ENCODE data around the gene ACTL7A. TPM values are rescaled to one million over a fixed set of nuclear protein-coding genes. Genes with fewer than 3 reads are reported as not detected.
"Not testable (repeated sequence)": the region's sequence is repeated elsewhere in the genome, so short reads cannot be mapped to it uniquely, and the experiment has no call there.

ACTL7A gene
- total RNA-seq, 4 donors from 2014 or later: not detected

- DNase-seq (ENCODE audit: low spot score in 2 of 2): no peak
- WGBS: 92% methylated on average over 3 of the region's 3 CpGs
- Histone ChIP-seq H3K4me1 (peaks cover 6% of the 10 kb centered on the region), H3K4me3 (no peak overlapping the region), H3K36me3 (peaks cover 57% of the 10 kb centered on the region), H3K27ac (no peak overlapping the region), H3K9me3 (no peaks in the 10 kb centered on the region), H3K27me3 (no peaks in the 10 kb centered on the region)
- TF ChIP-seq POLR2AphosphoS5 (IDR thresholded peaks at IDR 0.05): no peak
- TF ChIP-seq, protein P1, sequence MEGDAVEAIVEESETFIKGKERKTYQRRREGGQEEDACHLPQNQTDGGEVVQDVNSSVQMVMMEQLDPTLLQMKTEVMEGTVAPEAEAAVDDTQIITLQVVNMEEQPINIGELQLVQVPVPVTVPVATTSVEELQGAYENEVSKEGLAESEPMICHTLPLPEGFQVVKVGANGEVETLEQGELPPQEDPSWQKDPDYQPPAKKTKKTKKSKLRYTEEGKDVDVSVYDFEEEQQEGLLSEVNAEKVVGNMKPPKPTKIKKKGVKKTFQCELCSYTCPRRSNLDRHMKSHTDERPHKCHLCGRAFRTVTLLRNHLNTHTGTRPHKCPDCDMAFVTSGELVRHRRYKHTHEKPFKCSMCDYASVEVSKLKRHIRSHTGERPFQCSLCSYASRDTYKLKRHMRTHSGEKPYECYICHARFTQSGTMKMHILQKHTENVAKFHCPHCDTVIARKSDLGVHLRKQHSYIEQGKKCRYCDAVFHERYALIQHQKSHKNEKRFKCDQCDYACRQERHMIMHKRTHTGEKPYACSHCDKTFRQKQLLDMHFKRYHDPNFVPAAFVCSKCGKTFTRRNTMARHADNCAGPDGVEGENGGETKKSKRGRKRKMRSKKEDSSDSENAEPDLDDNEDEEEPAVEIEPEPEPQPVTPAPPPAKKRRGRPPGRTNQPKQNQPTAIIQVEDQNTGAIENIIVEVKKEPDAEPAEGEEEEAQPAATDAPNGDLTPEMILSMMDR (IDR thresholded peaks at IDR 0.05): no peak
- TF ChIP-seq EP300 (IDR thresholded peaks at IDR 0.05): no peak
- TF ChIP-seq POLR2A (IDR thresholded peaks at IDR 0.05): no peak
Observed at GRCh38 chr9:108884701-108885100, 22.6 kb downstream of the ACTL7A start.

DNA sequence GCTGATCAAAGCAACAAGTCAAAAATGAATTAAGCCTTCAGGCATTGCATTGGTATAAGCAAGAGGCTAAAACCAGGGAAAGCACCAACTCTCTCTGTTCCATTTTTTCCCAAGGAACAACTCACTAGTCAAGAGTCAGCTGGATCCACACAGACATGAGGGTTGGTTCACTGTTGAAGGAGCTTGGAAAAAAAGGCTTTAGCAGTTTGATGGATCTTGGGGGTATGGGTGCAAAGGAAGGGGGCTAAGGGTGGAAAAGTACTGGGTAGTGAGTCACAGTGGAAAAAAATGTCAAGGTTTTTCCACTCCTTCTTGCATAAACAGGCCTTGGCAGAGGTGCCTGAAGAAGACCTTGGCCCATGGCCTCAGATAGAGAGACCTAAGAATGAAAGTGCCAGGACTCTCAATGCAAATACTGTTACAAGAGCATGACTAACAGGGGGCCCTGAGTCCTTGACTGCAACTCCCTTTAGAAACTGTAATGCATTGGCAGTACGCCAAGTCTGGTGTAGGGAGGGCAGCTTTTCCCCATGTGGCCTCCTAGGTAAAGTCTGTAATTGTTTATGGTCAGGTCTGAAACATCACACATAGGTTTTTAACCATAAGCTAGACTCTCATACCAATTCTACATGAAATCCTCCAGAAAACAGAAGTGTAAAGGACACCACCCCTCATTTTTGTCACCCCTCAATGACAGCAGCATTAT is 23.7 kb downstream of the ACTL7A start:
- Histone ChIP-seq H3K36me3 (peaks cover 54% of the 10 kb centered on the region), H3K27me3 (no peaks in the 10 kb centered on the region), H3K4me3 (no peak overlapping the region), H3K27ac (no peak overlapping the region), H3K4me1 (peaks cover 6% of the 10 kb centered on the region), H3K9me3 (no peaks in the 10 kb centered on the region)
- 33% methylated on average over 1 of the region's 1 CpG for WGBS
- DNase-seq (ENCODE audit: low spot score in 2 of 2): no peak
- TF ChIP-seq POLR2A (IDR thresholded peaks at IDR 0.05) (no peak), EP300 (IDR thresholded peaks at IDR 0.05) (no peak), POLR2AphosphoS5 (IDR thresholded peaks at IDR 0.05) (no peak)
- TF ChIP-seq, protein P1 (IDR thresholded peaks at IDR 0.05): no peak

DNA sequence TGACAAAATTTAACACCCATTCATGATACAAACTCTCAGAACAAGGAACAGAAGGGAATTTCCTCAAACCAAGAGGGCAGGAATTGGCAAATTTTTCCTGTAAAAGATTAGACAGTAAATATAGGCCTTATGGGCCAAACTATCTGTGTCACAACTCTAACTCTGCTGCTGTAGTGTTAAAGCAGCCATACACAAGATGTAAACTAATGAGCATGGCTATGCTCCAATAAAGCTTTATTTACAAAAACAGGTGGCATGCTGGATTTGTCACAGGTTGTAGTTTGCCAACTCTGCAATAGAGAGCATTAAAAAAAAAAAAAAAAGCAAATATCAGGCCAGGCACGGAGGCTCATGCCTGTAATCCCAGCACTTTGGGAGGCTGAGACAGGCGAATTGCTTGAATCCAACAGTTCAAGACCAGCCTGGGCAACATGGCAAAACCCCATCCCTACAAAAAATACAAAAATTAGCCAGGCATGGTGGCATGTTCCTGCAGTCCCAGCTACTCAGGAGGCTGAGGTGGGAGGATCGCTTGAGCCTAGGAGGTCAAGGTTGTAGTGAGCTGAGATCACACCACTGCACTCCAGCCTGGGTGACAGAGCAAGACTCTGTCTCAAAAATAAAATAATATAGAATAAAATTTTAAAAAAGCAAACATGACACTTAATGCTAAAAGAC is 24.7 kb downstream of the ACTL7A start:
- peaks cover 61% of the 10 kb centered on the region for H3K36me3 ChIP-seq
- not testable (repeated sequence) for DNase-seq (ENCODE audit: low spot score in 2 of 2)
- 79% methylated on average over 3 of the region's 3 CpGs for WGBS

DNA sequence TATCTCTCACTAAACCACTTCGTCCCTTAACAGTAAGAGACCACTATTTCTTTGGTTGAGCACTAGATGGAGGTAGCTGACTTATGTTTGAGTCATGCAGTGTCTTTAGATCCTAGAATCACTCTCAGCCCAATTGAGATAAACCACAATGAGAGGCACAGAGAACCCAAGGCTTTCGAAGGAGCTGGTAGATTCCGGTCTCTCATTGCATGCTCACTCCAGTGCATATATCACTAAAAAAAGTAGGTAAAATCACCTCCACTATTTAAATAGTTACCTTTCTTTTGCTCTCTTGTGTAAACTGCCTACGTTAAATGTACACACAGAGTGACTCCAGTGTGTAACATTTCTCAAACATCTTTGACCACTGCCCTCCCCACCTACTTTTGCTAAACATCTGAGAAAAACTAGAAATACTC is 27.6 kb downstream of the ACTL7A start:
- no peaks in the 10 kb centered on the region for H3K27me3 ChIP-seq
- H3K9me3 ChIP-seq: no peaks in the 10 kb centered on the region
- H3K4me3 ChIP-seq: no peak overlapping the region
- TF ChIP-seq POLR2A (IDR thresholded peaks at IDR 0.05) (no peak), EP300 (IDR thresholded peaks at IDR 0.05) (no peak), POLR2AphosphoS5 (IDR thresholded peaks at IDR 0.05) (no peak)
- TF ChIP-seq, protein P1 (IDR thresholded peaks at IDR 0.05): no peak
- 96% methylated on average over 4 of the region's 4 CpGs for WGBS
- DNase-seq (ENCODE audit: low spot score in 2 of 2): no peak
- H3K36me3 ChIP-seq: peaks cover 76% of the 10 kb centered on the region
- H3K4me1 ChIP-seq: peaks cover 6% of the 10 kb centered on the region
- H3K27ac ChIP-seq: no peak overlapping the region

More for the DNA sequence above, 24.7 kb downstream of the ACTL7A start:
- H3K4me3 ChIP-seq, H3K27ac ChIP-seq, H3K4me1 ChIP-seq, H3K9me3 ChIP-seq, H3K27me3 ChIP-seq: not testable (repeated sequence)

DNA sequence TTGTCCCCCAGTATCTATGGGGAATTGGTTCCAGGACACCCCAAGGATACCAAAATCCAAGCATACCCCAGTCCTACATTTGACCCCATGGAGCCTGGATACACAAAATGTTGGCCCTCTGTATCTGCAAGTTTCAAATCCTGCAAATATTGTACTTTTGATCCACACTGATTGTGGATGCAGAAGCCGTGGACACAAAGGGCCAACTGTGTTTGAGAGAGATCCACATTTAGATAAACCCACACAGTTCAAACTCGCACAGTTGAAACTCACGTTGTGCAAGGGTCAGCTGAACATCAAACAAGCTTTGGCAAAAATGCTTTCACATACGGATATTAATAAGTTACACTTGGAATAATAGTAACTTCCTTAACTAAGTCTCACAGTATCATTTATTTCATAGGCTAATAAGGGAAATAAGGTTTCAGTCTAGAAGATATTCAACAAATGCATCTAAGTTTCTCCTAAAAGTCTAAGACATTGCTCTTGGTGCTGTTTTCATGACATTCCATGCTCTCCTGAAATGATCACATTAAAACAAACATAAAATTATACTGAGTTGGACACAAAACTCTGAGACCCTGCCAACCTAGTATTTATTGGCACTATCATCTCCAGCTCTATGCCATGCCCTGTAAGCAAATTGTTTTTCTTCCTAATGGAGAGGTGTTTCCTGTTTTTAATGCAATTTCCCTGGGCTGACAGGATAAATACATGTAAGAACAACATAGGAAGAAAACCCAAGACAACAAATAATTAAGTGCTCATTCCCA is 32.3 kb downstream of the ACTL7A start:
- no peak for DNase-seq (ENCODE audit: low spot score in 2 of 2)
- TF ChIP-seq, protein P1 (IDR thresholded peaks at IDR 0.05): no peak
- TF ChIP-seq POLR2AphosphoS5 (IDR thresholded peaks at IDR 0.05) (no peak), POLR2A (IDR thresholded peaks at IDR 0.05) (no peak), EP300 (IDR thresholded peaks at IDR 0.05) (no peak)
- no peaks in the 10 kb centered on the region for H3K9me3 ChIP-seq
- H3K27ac ChIP-seq: no peak overlapping the region
- peaks cover 92% of the 10 kb centered on the region for H3K36me3 ChIP-seq
- 83% methylated on average over 4 of the region's 4 CpGs for WGBS
- H3K27me3 ChIP-seq: no peaks in the 10 kb centered on the region
- H3K4me1 ChIP-seq: no peaks in the 10 kb centered on the region
- H3K4me3 ChIP-seq: no peak overlapping the region
